ENCODE data around the gene SMIM44.

DNA sequence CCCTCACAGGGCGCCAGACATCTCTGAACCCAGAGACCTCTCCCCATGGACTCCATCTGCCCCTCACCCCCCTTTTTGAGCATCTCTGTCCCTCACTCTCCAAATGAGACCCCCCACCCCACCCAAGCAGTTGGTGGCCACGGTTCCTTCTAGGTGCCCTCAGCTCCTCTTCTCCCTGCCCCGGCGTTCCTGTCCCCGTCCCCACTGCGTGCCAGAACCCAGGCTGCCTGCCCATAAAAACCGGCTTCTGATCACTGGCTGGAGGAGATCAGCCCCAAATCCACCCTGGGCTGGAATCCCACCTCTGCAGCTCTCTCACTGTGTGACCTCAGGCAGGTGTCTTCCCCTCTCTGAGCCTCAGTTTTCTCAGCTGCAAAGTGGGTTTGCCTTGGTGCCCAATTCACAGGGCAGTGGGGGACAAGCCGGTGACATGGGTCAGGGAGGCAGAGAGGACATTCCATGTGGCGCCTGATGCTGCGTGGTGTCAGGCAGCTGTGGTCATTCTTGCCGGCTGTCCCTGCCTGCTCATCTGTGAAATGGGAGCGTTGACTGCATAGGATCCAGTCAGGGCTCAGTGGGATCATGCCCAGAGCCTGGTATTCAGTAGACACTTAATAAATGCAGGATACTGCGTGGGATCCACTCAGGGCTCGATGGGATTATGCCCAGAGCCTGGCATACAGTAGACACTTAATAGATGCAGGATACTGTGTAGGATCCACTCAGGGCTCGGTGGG is 28.4 kb downstream of the SMIM44 start:
- TF ChIP-seq CTCF (IDR thresholded peaks at IDR 0.05) (no peak), POLR2A (IDR thresholded peaks at IDR 0.05) (no peak)

Data from thyroid gland (tissue), 4 donors.